GM10847 (cell line): ENCODE measurements around the gene PTPRN2.

Experiments
- POLR2A ChIP-seq: IDR thresholded peaks from 2 replicates; pipeline ENCODE4 v1.6.1; 2011; ENCODE audit not compliant: insufficient read length; ENCODE audit errors: extremely low read depth

The PTPRN2 gene

DNA sequence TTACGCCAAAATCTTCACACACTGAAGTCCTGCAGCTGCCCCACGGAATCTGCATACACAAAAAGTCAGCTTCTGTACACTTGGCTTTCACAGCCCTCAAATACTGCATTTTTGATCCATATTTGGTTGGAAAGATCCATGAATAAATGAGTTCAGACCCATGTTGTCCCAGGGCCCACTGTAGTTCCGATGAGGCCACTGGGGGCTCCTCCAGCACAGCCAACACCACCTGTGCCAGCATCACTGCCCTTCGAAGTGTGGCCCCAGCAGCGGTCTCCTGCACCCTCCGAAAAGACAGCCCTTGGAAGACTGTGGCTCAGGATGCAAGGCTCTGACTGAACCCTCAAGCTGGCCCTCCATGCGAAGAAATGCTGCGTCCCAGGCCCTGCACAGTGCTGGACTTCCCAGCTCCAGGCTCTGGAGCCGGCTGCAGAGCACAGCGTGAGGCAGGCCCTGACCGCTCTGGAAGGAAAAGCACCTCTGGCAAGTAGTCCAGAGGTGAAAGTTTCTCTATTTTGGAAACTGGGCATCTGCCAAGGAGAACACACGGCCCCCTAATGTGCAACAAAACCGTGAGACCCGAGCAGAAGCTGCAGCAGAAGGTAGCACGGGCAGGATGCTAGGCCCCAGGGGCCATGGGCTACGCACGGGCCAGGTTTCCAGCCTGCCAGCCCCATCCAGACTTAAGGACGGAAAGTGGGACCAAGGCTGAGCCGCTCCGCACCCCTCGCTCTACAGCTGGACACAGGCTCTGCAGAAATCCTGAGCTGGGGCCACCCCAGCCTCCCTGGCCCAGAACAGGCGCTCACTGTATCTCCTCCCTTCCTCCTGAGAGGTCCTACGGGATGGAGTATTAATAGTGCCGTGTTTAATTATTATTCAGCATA, 62.6 kb downstream of the PTPRN2 start:
- TF ChIP-seq POLR2A, result no peak

DNA sequence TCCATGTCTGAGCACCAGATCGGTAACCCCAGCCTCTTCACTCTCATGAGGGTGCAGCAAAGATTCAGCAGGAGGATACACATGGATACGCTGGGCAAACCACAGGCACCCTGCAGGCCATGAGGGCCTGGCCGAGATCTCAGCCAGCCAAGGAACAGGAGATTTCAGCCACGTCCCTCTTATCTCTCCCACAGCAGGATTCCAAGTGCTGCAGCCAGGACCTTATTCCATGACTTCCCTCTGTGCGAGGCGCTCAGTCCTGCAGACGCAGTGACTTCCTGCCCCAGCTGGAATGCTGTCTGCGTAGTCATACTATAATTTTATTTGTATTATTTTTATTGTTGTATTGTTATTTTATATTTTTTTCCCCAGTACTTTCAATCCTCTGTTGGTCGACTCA, 66.8 kb downstream of the PTPRN2 start:
- TF ChIP-seq POLR2A, result no peak

DNA sequence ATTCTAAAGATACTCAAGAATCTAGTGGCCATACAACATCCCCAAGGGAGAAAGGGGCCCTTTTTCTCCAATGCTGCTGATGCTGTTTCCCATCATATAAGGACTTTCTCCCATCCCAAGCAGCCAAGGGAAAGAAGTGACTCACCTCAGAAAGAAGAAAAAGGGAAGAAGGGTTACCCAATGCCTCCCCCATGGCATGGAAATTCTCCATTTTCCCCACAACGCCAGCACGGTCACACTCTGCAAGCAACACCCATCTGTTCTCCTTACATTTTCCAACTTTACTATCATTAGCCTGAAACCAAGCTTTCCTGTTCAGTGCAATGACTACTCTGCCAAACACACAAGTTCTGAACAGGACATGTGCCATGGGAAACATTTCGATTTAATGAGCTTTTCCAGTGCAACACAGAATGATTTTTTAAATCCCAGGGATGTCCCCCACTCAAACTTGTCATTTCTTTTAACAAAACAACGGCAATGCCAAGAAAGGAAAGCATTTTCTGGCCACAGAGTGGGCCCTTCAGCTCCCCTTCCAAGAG, 67.9 kb downstream of the PTPRN2 start:
- TF ChIP-seq POLR2A, result no peak

DNA sequence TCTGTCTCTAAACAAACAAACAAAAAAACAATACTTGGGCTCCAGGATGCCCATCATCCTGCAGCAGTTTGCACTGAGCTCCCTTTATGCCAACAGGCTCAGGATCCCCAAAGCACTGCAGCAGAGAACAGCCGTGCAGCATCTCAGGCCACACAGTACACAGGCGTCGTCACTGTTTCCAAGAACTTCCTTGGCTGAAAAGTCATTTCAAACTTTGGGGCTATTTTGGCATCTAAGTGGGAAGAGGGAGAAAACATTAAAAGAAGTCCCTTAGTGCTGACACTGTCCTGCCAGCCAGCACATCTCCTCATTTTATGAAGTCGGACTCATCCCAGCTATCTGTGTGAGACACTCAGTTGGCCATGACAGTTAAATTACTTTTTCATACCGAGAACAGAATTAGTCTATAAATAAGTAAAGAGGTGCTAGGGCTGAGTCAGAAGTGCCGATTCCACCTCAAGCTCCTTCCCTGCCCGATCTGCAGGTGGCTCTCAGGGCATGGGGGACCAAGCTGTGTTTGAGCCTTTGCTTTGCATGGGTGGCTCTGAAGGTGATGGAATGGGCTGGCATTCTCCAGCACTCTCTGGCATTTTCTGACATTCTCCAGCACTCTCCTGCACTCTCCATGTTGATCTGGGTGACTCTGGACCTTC, 68.5 kb downstream of the PTPRN2 start:
- no peak for TF ChIP-seq POLR2A

DNA sequence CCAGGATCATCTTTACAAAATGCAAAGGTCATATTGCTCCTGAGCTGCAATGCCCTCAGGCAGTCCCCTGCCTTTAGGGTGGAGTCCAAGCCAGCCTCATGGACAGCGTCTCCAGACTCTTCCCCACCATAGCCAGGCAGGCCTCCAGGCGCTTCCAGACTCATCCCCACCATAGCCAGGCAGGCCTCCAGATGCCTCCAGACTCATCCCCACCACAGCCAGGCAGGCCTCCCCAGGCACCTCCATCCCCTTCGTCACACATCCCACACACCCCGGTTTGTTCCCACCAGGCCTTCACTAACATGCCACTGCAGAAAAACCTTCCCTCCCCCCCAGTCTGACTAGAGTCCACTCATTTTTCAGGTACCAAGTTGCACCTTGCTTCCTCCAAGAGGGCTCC, 70.1 kb downstream of the PTPRN2 start:
- no peak for TF ChIP-seq POLR2A

DNA sequence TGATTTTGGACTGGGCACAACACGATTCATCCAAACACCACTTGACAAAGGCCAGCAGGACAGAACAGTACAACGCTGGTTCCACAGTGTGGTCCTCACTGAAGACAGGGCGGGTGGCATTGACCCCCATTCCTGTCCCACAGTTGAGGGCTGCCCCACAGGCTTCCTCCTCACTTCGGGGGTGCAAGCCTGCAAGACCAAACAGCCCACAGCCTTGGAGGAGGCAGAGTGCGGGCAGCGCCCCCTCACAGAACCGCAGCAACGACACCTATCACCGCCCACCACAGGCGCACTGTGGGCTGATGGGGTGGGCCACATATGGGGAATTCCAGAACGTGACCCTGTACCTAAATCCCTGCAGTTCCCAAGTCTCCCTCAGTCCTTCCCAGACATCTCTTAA, 70.6 kb downstream of the PTPRN2 start:
- no peak for TF ChIP-seq POLR2A

DNA sequence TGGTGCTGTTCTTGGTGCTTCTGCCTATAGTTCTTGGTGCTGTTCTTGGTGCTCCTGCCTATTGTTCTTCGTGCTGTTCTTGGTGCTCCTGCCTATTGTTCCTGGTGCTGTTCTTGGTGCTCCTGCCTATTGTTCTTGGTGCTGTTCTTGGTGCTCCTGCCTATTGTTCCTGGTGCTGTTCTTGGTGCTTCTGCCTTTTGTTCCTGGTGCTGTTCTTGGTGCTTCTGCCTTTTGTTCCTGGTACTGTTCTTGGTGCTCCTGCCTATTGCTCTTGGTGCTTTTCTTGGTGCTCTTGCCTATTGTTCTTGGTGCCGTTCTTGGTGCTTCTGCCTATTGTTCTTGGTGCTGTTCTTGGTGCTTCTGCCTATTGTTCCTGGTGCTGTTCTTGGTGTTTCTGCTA, 71.1 kb downstream of the PTPRN2 start:
- no peak for TF ChIP-seq POLR2A

DNA sequence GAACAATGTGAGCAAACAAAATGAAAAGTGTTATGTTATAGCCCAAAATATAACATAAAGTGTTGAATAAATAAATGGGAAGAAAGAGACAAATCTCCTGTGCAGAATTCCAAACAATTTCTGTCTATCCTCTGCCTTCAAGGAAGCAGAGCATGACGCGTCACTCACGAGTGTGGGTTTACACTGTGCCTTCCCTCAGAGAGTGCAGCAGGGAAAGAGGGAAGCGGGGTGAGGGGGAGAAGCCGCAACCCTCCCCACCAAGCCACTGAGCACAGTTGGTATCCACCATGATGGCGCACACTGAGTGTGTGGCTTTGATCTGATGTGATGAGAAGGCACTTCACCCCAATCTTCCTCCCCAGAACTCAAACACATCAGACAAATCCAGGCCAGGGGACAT, 74.8 kb downstream of the PTPRN2 start:
- TF ChIP-seq POLR2A, result no peak

DNA sequence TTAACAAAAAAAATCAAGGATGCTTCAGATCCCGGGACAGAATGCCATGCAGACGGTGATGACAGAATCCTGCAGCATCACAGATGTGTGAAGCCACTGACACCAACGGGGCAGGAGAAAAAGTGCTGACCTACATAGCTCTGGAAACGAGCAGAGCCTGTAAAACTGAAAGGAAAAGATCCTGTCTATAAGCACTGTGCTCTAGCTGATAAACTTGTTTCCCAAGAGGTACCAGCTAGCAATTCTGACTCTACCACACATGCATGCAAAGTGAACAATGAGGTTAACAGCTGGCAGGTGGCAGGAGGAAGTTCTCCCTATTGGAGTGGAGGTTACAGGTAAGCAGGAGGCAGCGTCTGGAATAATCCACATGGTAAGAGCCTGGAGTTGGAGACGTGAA, 75.6 kb downstream of the PTPRN2 start:
- no peak for TF ChIP-seq POLR2A

DNA sequence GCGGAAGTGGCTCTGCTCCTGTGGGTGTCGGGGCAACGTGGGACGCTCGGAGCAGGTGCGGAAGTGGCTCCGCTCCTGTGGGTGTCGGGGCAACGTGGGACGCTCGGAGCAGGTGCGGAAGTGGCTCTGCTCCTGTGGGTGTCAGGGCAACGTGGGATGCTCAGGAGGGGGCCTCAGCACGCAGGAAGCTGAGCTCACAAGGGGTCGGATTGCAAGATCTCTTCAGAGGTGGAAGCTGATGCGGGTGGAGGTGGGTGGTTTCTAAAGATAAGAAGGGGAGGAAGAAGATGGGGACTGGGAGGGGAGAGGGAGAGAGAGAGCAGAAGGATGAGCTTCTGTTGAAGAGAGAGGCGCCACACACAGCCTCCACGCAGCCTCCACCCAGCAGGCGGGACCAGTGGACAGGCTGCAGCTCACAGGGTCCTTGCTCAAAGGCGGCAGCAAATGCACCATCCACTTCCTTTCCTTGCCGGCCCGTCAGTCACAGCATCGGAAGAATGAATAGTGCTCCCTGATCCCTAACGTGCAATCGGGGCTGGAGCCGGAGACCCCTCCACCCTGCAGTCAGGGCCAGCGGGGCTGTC, 78.7 kb downstream of the PTPRN2 start:
- TF ChIP-seq POLR2A, result no peak

DNA sequence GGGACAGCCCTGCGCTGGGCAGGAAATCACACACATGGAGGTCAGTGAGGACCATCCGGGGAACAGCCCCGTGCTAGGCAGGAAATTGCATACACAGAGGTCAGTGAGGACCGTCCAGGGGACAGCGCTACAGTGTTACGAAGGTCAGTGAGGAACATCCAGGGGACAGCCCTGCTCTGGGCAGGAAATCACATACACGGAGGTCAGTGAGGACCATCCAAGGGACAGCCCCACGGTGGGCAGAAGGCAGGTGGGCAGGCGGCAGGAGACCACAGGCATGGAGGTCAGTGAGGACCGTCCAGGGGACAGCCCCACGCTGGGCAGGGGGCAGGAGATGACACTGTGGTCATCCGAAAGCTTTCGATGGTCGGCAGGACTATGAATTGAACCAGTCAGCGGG, 79.7 kb downstream of the PTPRN2 start:
- no peak for TF ChIP-seq POLR2A

DNA sequence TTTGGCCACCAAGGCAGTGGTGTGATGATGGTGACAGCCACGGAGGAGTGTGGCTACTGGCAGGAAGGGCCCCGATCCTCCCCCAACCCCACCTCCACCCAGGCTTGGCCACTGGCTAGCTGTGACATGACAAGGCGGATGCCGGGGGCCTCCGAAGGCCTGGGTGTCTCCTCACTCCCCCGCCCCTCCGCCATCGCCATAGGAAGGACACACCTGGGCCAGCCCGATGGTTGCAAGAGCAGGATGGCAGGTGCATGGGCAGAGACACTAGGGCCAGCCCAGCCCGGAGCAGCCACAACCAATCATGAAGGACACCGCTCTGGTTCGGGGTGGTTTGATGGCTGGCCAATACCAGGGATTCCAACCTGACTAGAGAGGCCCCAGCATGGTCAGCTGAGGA, 81.0 kb downstream of the PTPRN2 start:
- no peak for TF ChIP-seq POLR2A

DNA sequence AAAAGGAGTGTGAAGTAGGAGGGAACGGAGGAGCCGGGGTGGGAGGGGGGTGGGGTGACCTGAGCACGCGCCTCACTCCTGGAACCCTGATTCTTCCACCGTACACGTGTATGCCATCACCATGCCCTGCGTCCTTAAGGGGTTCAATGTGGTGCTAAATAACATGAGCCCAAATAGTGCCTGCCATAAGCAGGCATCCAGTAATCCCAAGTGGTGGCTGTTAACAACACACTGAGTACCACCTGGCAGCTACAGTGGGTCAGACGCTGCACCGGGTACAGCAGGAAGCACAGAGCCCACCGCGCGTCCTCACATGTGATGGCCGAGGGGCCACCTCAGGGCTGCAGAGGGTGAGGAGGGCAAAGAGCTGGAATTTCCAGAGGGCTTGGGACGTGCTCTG, 81.9 kb downstream of the PTPRN2 start:
- TF ChIP-seq POLR2A, result no peak

DNA sequence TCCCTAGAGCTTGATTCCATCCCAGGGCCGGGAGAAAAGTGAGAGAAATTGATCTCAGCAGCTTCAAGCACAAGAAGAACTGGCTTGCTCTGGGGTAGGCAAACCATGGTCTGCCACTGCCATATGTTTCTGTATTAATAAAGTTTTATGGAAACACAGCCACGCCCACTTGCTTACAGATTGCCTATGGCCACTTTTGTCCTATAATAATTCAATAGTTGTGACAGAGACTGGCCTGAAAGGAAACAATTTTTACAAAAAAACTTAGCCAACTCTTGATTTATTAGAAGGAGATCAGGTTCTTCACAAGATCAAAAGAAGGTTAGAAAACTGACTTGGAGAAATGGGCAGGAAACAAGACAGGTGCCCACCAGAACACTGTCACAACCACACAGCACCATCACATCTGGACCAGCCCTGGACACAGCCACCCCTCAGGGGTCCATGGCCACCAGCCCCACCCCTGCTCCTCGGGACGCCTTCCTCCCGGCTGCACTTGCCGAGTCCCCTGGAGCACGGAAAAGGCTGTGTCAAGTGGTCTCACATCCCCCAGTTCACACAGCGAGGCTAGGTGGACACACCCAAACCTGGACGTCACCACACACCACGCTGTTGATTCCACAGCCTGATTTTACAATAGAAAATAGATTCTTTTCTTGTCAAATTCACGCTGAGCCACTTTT, 85.4 kb downstream of the PTPRN2 start:
- TF ChIP-seq POLR2A, result no peak

DNA sequence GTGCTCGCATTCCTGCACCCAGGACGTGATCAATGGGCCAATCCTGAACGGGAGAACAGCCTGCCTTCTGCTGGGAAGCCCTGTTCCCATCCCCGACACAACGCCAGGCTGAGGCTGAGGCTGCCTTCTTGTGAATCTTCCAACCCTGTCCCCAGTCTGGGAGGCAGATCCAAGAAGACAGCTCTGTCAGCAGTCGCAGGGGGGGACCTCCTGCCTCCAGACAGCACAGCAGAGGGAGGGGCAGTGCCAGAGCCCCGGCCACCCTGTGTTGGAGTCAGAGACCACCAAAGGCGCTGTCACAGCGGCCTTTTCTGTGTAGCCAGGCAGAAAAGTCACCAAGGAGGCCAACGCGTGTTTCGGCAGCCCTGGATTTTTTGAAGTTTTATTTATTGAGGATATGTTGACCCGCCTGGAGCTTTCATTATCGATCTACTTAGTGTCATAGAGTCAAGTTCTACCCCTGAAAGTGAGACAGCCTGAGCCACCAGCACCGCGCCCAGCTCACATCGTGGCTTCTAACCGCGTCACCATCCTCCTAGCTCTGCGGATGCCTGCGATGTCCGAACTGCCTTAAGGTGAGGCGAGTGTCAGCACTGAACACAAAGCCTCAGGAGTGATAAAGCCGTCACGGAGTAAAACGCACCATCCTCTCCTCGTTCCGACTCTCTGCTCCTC, 86.1 kb downstream of the PTPRN2 start:
- no peak for TF ChIP-seq POLR2A

DNA sequence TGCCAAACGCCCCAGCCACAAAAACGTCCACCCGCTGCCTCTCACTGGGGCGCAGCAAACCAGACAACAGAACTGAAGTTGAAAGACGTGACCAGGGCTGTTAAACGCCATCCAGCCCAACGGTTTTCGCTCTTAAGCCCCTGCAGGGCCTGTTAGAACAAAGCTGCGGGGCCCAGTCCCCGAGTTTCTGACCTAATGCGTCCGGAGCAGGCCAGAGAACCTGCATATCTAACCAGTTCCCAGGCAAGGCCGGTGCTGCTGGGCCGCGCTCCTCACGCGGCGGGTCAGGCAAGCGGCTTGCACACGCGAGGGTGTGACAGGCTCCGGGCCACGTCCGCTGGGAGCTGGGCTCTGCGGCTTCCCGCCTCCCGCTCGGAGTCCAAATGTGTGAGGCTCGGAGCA, 87.0 kb downstream of the PTPRN2 start:
- TF ChIP-seq POLR2A, result no peak

DNA sequence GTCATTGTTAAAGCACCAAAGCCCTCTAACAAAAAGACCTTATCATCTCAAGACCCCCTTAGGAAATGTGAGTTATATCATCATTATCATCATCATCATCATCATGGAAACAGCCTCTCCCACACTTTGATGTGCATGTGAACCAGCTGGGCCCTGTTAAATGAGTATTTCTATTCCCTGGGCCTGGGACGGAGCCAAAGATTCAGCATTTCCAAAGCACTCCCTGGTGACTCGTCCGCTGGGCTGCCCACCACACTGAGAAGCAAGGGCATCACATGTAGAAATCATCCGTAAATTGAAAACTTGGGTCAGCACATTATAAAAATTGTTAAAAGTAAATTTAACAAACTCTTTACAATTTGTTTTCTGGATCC, 88.6 kb downstream of the PTPRN2 start:
- TF ChIP-seq POLR2A, result no peak
